ENCODE data around the gene DNMT3L.

Gene DNMT3L

DNA sequence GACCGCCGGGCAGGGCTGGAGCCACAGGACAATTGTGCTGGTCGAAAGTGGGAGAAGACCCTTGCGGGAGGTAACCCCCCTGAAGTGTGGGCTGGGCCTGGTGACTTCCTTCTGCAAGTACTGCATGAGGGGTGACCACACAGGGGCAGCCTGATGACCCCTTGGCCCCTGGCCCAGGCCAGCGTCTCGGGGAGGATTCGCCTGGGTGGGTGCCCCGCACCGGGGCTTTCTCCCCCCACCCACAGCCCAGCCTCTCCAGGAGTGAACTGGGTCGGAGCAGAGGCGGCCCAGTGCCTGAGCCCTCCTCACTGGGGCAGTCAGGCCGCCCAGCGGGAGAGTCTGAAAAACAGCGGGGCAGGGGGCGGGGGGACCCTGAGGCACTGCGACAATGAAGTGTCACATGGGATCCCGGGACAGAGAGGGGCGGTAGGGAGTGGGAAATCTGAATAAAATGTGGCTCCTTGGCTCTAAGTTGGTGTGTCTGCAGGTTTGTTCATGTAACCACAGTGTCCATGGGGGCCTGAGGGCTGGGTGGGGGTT lies 1.6 kb upstream of the DNMT3L start:
- H3F3A ChIP-seq (ENCODE audit: insufficient read depth, low read length) = no peaks in the 10 kb centered on the region
- no peak overlapping the region for H3K27ac ChIP-seq (ENCODE audit: low read depth, low read length, poor library complexity, severe bottlenecking)
- no peaks in the 10 kb centered on the region for H3K9me2 ChIP-seq (ENCODE audit: low read depth, low read length)
- no peaks in the 10 kb centered on the region for H3K79me2 ChIP-seq (ENCODE audit: insufficient read depth, low read length)
- no peaks in the 10 kb centered on the region for H3K4me1 ChIP-seq (ENCODE audit: insufficient read depth, low read length, severe bottlenecking)
- H4K20me1 ChIP-seq (ENCODE audit: insufficient read depth, low read length) = no peaks in the 10 kb centered on the region
- no peak overlapping the region for H3K4me2 ChIP-seq (ENCODE audit: low read length)
- H3K4me3 ChIP-seq (ENCODE audit: low read depth, low read length, poor library complexity, severe bottlenecking) = no peak overlapping the region
- H2AFZ ChIP-seq (ENCODE audit: low read length) = no peak overlapping the region
- H3K9ac ChIP-seq (ENCODE audit: low read length) = no peak overlapping the region
- no peak for TF ChIP-seq EZH2 (IDR thresholded peaks at IDR 0.05; ENCODE audit: borderline replicate concordance, low read length)
- TF ChIP-seq, protein P1, sequence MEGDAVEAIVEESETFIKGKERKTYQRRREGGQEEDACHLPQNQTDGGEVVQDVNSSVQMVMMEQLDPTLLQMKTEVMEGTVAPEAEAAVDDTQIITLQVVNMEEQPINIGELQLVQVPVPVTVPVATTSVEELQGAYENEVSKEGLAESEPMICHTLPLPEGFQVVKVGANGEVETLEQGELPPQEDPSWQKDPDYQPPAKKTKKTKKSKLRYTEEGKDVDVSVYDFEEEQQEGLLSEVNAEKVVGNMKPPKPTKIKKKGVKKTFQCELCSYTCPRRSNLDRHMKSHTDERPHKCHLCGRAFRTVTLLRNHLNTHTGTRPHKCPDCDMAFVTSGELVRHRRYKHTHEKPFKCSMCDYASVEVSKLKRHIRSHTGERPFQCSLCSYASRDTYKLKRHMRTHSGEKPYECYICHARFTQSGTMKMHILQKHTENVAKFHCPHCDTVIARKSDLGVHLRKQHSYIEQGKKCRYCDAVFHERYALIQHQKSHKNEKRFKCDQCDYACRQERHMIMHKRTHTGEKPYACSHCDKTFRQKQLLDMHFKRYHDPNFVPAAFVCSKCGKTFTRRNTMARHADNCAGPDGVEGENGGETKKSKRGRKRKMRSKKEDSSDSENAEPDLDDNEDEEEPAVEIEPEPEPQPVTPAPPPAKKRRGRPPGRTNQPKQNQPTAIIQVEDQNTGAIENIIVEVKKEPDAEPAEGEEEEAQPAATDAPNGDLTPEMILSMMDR (IDR thresholded peaks at IDR 0.05; ENCODE audit: low read length) = no peak
- H3K27me3 ChIP-seq (ENCODE audit: insufficient read depth, low read length) = peaks cover 7% of the 10 kb centered on the region
- no peaks in the 10 kb centered on the region for H3K9me3 ChIP-seq (ENCODE audit: low read length)
- H3K36me3 ChIP-seq (ENCODE audit: insufficient read depth, low read length) = no peaks in the 10 kb centered on the region

DNA sequence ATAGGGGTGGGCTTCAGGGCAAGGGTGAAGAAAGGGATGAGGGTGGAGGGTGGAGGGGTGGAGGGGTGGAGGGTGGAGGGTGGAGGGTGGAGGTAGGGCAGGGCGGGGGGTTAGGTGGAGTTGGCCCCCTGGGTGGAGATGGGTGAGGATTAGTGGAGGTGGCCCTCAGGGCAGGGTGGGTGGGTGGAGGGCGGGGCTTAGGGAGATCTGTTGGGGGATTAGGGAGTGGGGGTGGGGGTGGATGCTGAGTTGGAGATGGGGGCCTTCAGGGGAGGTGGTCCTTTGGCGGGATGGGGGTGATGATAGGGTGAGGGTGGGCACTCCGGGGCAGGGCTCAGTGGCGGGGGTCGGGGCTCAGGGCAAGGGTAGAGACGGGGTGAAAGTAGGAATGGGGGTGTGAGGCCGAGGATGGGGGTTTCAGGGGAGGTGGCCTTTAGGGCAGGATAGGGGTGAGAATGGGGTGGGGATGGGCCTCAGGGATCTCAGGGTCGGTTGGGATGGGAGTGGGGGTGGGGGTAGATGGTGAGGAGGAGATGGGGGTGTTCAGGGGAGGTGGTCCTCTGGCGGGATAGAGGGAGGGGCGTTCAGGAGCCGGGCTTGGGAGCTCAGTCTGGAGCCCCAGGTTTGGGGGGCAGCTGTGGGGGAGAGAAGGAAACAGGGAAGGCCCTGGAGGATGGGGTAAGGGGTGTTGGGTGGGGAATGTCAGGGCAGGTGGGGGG lies 800 bp upstream of the DNMT3L start:
- Histone ChIP-seq H3K4me2 (ENCODE audit: low read length) (no peak overlapping the region), H3K4me3 (ENCODE audit: low read depth, low read length, poor library complexity, severe bottlenecking) (no peak overlapping the region), H3K9ac (ENCODE audit: low read length) (no peak overlapping the region), H4K20me1 (ENCODE audit: insufficient read depth, low read length) (no peaks in the 10 kb centered on the region), H3K36me3 (ENCODE audit: insufficient read depth, low read length) (no peaks in the 10 kb centered on the region), H3K9me3 (ENCODE audit: low read length) (no peaks in the 10 kb centered on the region), H2AFZ (ENCODE audit: low read length) (no peak overlapping the region), H3K27me3 (ENCODE audit: insufficient read depth, low read length) (peaks cover 7% of the 10 kb centered on the region), H3K27ac (ENCODE audit: low read depth, low read length, poor library complexity, severe bottlenecking) (no peak overlapping the region), H3F3A (ENCODE audit: insufficient read depth, low read length) (no peaks in the 10 kb centered on the region), H3K9me2 (ENCODE audit: low read depth, low read length) (no peaks in the 10 kb centered on the region), H3K4me1 (ENCODE audit: insufficient read depth, low read length, severe bottlenecking) (no peaks in the 10 kb centered on the region), H3K79me2 (ENCODE audit: insufficient read depth, low read length) (no peaks in the 10 kb centered on the region)
- TF ChIP-seq EZH2 (IDR thresholded peaks at IDR 0.05; ENCODE audit: borderline replicate concordance, low read length) = no peak
- TF ChIP-seq, protein P1 (IDR thresholded peaks at IDR 0.05; ENCODE audit: low read length) = no peak

DNA sequence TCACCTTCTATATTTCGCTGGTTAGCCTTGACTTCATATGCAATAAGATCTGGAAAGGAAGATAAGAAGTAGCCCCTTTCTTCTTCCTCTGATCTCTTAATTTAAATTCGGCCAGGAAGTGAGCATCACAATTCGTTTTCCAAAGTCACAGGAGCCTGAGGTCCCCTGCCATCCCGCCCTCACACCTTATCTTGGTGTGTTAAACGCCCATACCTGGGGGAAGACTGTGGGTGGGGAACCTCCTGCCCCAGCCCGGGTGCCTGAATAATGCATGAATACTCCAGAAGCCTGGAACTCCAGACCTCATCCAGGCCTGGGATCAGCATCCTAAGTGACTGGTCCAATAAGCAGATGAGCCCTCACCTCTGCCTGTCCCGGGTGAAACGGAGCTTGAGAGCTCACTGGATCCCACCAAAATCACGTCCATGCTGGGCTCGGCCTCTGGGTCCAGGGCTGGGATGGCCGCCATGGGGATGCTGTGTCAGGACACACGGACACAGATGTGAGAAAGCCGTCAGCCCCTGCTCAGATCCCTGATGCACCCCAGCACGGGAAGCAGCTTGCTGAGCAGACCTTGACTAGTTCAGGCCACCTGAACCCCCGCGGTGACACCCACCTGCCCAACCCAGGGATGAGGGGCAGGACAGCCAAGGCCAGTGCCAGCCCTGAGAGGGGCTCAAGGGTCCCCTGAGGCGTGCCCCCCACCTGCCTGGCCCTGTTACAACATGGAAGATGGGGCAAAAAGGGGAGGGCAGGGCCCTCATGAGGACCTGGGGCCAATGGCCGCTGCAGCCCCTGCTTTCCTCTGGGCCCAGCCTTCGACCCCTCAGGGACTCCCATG lies 686 bp downstream of the DNMT3L start:
- Histone ChIP-seq H3K27me3 (ENCODE audit: insufficient read depth, low read length) (peaks cover 10% of the 10 kb centered on the region), H3K27ac (ENCODE audit: low read depth, low read length, poor library complexity, severe bottlenecking) (no peak overlapping the region), H3K4me2 (ENCODE audit: low read length) (no peak overlapping the region), H4K20me1 (ENCODE audit: insufficient read depth, low read length) (no peaks in the 10 kb centered on the region), H2AFZ (ENCODE audit: low read length) (no peak overlapping the region), H3K9me3 (ENCODE audit: low read length) (no peaks in the 10 kb centered on the region), H3F3A (ENCODE audit: insufficient read depth, low read length) (no peaks in the 10 kb centered on the region), H3K9ac (ENCODE audit: low read length) (no peak overlapping the region), H3K4me1 (ENCODE audit: insufficient read depth, low read length, severe bottlenecking) (no peaks in the 10 kb centered on the region), H3K9me2 (ENCODE audit: low read depth, low read length) (no peaks in the 10 kb centered on the region), H3K4me3 (ENCODE audit: low read depth, low read length, poor library complexity, severe bottlenecking) (no peak overlapping the region), H3K36me3 (ENCODE audit: insufficient read depth, low read length) (no peaks in the 10 kb centered on the region), H3K79me2 (ENCODE audit: insufficient read depth, low read length) (no peaks in the 10 kb centered on the region)
- TF ChIP-seq EZH2 (IDR thresholded peaks at IDR 0.05; ENCODE audit: borderline replicate concordance, low read length) = no peak
- TF ChIP-seq, protein P1 (IDR thresholded peaks at IDR 0.05; ENCODE audit: low read length) = no peak

Data from OCI-LY1 (cell line).